HCT116 (cell line): ENCODE data around the gene ABRAXAS1. TPM values are rescaled to one million over a fixed set of nuclear protein-coding genes. Genes with fewer than 3 reads are reported as not detected.

Source experiments
- ATAC-seq: fragments of 200-7000 bp; cut with Tn5 transposase; 2 replicates; pipeline ENCODE4 v1.9.1; 2020; ENCODE audit warnings: mild to moderate bottlenecking, moderate library complexity
- BruUV-seq: library from RNA; stranded (reverse); fragments of 400-500 nt; replicated peaks from 2 replicates; lab custom pipeline; 2021; lab: Mats Ljungman, UMichigan
- CTCF ChIA-PET: fragments of 300-600 bp; sonication (Branson Sonifier 250); formaldehyde crosslinking; loops from one replicate; lab custom pipeline; 2021; ENCODE audit warnings: antibody characterized with exemption; lab: Charles Lee
- POLR2A ChIA-PET: fragments of 300-600, 350-600 bp; sonication (Branson Sonifier 250); formaldehyde crosslinking; loops from one replicate; lab custom pipeline; 2021; ENCODE audit warnings: antibody characterized with exemption; lab: Charles Lee
- RAD21 ChIA-PET, 2 experiments: fragments of 300-600 bp; sonication (Branson Sonifier 250); formaldehyde crosslinking; loops; one replicate each; lab custom pipeline; 2023; ENCODE audit warnings: low total read pairs in 2 of 2; ENCODE audit not compliant: uncharacterized antibody in 2 of 2, unreplicated experiment in 2 of 2, low non-redundant PET in 1 of 2; lab: Charles Lee
- DNase-seq: peaks from one replicate; pipeline ENCODE4 v3.0.0-alpha.2; 2010; ENCODE audit warnings: low read depth, low spot score
- H2AFZ ChIP-seq: fragments of 200-600 bp; shearing (Covaris generic), sonication (generic); 2 replicates; pipeline ENCODE4 v1.6.1; 2017; ENCODE audit warnings: low read depth, mixed run types, mixed read lengths, antibody characterized with exemption, low read length; ENCODE audit not compliant: poor library complexity, severe bottlenecking
- H3K27ac ChIP-seq: 2 replicates; pipeline ENCODE4 v1.5.1; 2012; ENCODE audit warnings: low read depth, low read length
- H3K27me3 ChIP-seq: fragments of 200-600 bp; sonication (generic); 2 replicates; pipeline ENCODE4 v1.6.1; 2016; ENCODE audit warnings: mixed run types, low read length, mixed read lengths; ENCODE audit not compliant: insufficient read depth
- H3K36me3 ChIP-seq, 2 experiments: fragments of 200-500 bp in 1 of 2; fragments of 200-600 bp in 1 of 2; sonication (Bioruptor generic) in 1 of 2; sonication (generic) in 1 of 2; 2 replicates each; pipeline versions ENCODE4 v1.5.1 to v1.6.1; 2014 to 2016; ENCODE audit warnings: low read length in 2 of 2, inconsistent platforms in 1 of 2, mixed read lengths in 1 of 2, mixed run types in 1 of 2; ENCODE audit not compliant: insufficient read depth in 2 of 2, control insufficient read depth in 1 of 2
- H3K4me1 ChIP-seq, 2 experiments: fragments of 200-600 bp in 1 of 2; sonication (generic) in 1 of 2; 2 replicates each; pipeline versions ENCODE4 v1.5.1 to v1.6.1; 2012 to 2017; ENCODE audit warnings: low read length in 2 of 2, inconsistent platforms in 1 of 2, mild to moderate bottlenecking in 1 of 2, mixed read lengths in 1 of 2, mixed run types in 1 of 2, moderate library complexity in 1 of 2; ENCODE audit not compliant: insufficient read depth in 2 of 2, control insufficient read depth in 1 of 2
- H3K4me2 ChIP-seq: fragments of 200-600 bp; sonication (generic); 2 replicates; pipeline ENCODE4 v1.6.1; 2017; ENCODE audit warnings: mixed run types, low read length, mixed read lengths
- H3K4me3 ChIP-seq, 2 experiments: fragments of 200-600 bp in 1 of 2; sonication (generic) in 1 of 2; replicated peaks in 1 of 2; 2 replicates each; pipeline ENCODE4 v1.5.1; 2011 to 2016; ENCODE audit warnings: low read length in 2 of 2, control low read depth in 1 of 2, low read depth in 1 of 2, mild to moderate bottlenecking in 1 of 2, mixed read lengths in 1 of 2, mixed run types in 1 of 2
- H3K79me2 ChIP-seq: fragments of 200-600 bp; sonication (generic); 2 replicates; pipeline ENCODE4 v1.6.1; 2017; ENCODE audit warnings: mild to moderate bottlenecking, mixed run types, low read length, moderate library complexity, mixed read lengths; ENCODE audit not compliant: insufficient read depth
- H3K9ac ChIP-seq: fragments of 200-600 bp; sonication (generic); 2 replicates; pipeline ENCODE4 v1.6.1; 2016; ENCODE audit warnings: low read length, mixed read lengths
- H3K9me2 ChIP-seq: fragments of 200-600 bp; sonication (generic), shearing (Covaris generic); 2 replicates; pipeline ENCODE4 v1.6.1; 2017; ENCODE audit warnings: mixed run types, mild to moderate bottlenecking, moderate library complexity; ENCODE audit not compliant: insufficient read depth
- H3K9me3 ChIP-seq, 2 experiments: fragments of 200-500 bp in 1 of 2; fragments of 200-600 bp in 1 of 2; sonication (Bioruptor generic) in 1 of 2; sonication (generic) in 1 of 2; 2 replicates each; pipeline ENCODE4 v1.6.1; 2014 to 2017; ENCODE audit warnings: low read length in 2 of 2, mixed read lengths in 2 of 2, inconsistent platforms in 1 of 2, low read depth in 1 of 2, mild to moderate bottlenecking in 1 of 2, mixed run types in 1 of 2, moderate library complexity in 1 of 2; ENCODE audit not compliant: control insufficient read depth in 1 of 2, insufficient read depth in 1 of 2
- H4K20me1 ChIP-seq: fragments of 200-600 bp; sonication (generic), shearing (Covaris generic); 2 replicates; pipeline ENCODE4 v1.6.1; 2017; ENCODE audit warnings: mixed run types, mild to moderate bottlenecking, moderate library complexity; ENCODE audit not compliant: insufficient read depth
- CBX3 ChIP-seq: IDR thresholded peaks from 2 replicates; pipeline ENCODE4 v1.6.1; 2012; ENCODE audit warnings: low read depth
- CEBPB ChIP-seq: IDR thresholded peaks from 2 replicates; pipeline ENCODE4 v1.6.1; 2012; ENCODE audit warnings: low read depth
- JUND ChIP-seq: IDR thresholded peaks from 2 replicates; pipeline ENCODE4 v1.6.1; 2012
- POLR2AphosphoS5 ChIP-seq: IDR thresholded peaks from 2 replicates; pipeline ENCODE4 v1.6.1; 2011; ENCODE audit warnings: mild to moderate bottlenecking, low read depth, low read length, moderate library complexity
- RAD21 ChIP-seq: IDR thresholded peaks from 2 replicates; pipeline ENCODE4 v1.6.1; 2012; ENCODE audit warnings: low read depth, mild to moderate bottlenecking
- SIN3A ChIP-seq: IDR thresholded peaks from 2 replicates; pipeline ENCODE4 v1.6.1; 2012; ENCODE audit warnings: low read depth
- YY1 ChIP-seq: IDR thresholded peaks from 2 replicates; pipeline ENCODE4 v1.6.1; 2011; ENCODE audit warnings: low read length, low read depth, moderate library complexity, mild to moderate bottlenecking; ENCODE audit not compliant: insufficient replicate concordance; ENCODE audit errors: extremely low read depth
- ZNF274 ChIP-seq: fragments of 200-500 bp; sonication (Bioruptor generic); IDR thresholded peaks from 2 replicates; pipeline ENCODE4 v1.6.1; 2014; ENCODE audit warnings: mild to moderate bottlenecking, low read depth, low read length, inconsistent platforms
- intact Hi-C: fragments of 100-400 bp; cut with micrococcal nuclease; formaldehyde crosslinking; loops from 2 replicates; pipeline ENCODE4 v1.10.0; 2022
- total RNA-seq: library from RNA; stranded (reverse); gene quantifications from one replicate; pipeline ENCODE4 v1.2.1, GENCODE V29; 2021; ENCODE audit not compliant: unreplicated experiment
- TF ChIP-seq, protein P1 (sequence below): IDR thresholded peaks from 2 replicates; pipeline ENCODE4 v1.6.1; 2012
- TF ChIP-seq, protein P2 (sequence below): IDR thresholded peaks from 2 replicates; pipeline ENCODE4 v1.6.1; 2011; ENCODE audit warnings: mild to moderate bottlenecking, low read length, moderate library complexity; ENCODE audit not compliant: insufficient replicate concordance; ENCODE audit errors: extremely low read depth
- TF ChIP-seq, protein P3 (sequence below): IDR thresholded peaks from 2 replicates; pipeline ENCODE4 v1.6.1; 2012

The ABRAXAS1 gene
- total RNA-seq, 1 experiment from 2014 or later, result 23.3 TPM

DNA sequence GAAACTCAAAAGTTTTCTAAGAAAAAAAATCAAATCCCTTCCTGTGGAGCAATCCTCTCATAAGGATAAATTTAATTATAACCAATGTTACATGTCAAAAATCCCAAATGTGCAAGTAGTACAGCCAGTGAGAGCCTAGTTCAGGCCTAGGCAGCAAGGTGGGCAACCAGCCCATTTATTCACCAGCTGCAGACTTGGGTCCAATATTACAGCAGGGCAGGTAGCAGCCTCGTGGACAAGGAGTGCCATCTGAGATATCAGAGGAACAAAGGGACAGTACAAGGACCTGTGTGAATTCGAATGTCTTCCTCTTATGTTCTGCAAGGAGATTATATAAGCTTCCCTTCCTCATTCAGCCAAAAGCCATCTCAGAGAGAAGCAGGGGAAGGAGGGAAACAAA lies 35.9 kb downstream of the ABRAXAS1 start:
- ChIA-PET CTCF (no interaction called here), POLR2A (no interaction called here), RAD21 (no interaction called here)
- Histone ChIP-seq H3K9ac (no peak overlapping the region), H3K4me3 (no peak overlapping the region), H3K27ac (no peak overlapping the region), H3K9me2 (no peaks in the 10 kb centered on the region), H3K4me1 (no peaks in the 10 kb centered on the region), H4K20me1 (no peaks in the 10 kb centered on the region), H3K4me2 (no peak overlapping the region), H3K9me3 (no peaks in the 10 kb centered on the region), H2AFZ (no peak overlapping the region), H3K79me2 (peaks cover 8% of the 10 kb centered on the region; the same call in 1 of the 2 replicates), H3K27me3 (no peaks in the 10 kb centered on the region), H3K36me3 (peaks cover 9 to 14% of the 10 kb centered on the region in 2 experiments; a peak in 3 of 4 replicates)
- BruUV-seq, result no TSS peak
- no peak for TF ChIP-seq SIN3A
- TF ChIP-seq ZNF274, result no peak
- TF ChIP-seq CEBPB, result no peak
- TF ChIP-seq, protein P1, sequence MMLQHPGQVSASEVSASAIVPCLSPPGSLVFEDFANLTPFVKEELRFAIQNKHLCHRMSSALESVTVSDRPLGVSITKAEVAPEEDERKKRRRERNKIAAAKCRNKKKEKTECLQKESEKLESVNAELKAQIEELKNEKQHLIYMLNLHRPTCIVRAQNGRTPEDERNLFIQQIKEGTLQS, result no peak
- TF ChIP-seq, protein P2, sequence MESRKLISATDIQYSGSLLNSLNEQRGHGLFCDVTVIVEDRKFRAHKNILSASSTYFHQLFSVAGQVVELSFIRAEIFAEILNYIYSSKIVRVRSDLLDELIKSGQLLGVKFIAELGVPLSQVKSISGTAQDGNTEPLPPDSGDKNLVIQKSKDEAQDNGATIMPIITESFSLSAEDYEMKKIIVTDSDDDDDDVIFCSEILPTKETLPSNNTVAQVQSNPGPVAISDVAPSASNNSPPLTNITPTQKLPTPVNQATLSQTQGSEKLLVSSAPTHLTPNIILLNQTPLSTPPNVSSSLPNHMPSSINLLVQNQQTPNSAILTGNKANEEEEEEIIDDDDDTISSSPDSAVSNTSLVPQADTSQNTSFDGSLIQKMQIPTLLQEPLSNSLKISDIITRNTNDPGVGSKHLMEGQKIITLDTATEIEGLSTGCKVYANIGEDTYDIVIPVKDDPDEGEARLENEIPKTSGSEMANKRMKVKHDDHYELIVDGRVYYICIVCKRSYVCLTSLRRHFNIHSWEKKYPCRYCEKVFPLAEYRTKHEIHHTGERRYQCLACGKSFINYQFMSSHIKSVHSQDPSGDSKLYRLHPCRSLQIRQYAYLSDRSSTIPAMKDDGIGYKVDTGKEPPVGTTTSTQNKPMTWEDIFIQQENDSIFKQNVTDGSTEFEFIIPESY, result no peak
- no peak for TF ChIP-seq YY1
- TF ChIP-seq, protein P3, sequence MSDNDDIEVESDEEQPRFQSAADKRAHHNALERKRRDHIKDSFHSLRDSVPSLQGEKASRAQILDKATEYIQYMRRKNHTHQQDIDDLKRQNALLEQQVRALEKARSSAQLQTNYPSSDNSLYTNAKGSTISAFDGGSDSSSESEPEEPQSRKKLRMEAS, result no peak
- no peak for TF ChIP-seq RAD21
- no peak for TF ChIP-seq POLR2AphosphoS5
- TF ChIP-seq JUND, result no peak
- no peak for TF ChIP-seq CBX3
- ATAC-seq (no peak), DNase-seq (no peak)
- intact Hi-C loops, result no loop called here
